HG03521 (cell line): ENCODE results near the gene CLCN7.

Experiments used
- ATAC-seq: cut with Tn5 transposase; IDR thresholded peaks from one replicate; pipeline ENCODE4 v1.9.1; 2021; ENCODE audit warnings: mild to moderate bottlenecking, moderate library complexity; ENCODE audit not compliant: unreplicated experiment

The CLCN7 gene

GRCh38 chr16:1503110-1503955, 28.5 kb upstream of the CLCN7 start:
- ATAC-seq = no peak

DNA sequence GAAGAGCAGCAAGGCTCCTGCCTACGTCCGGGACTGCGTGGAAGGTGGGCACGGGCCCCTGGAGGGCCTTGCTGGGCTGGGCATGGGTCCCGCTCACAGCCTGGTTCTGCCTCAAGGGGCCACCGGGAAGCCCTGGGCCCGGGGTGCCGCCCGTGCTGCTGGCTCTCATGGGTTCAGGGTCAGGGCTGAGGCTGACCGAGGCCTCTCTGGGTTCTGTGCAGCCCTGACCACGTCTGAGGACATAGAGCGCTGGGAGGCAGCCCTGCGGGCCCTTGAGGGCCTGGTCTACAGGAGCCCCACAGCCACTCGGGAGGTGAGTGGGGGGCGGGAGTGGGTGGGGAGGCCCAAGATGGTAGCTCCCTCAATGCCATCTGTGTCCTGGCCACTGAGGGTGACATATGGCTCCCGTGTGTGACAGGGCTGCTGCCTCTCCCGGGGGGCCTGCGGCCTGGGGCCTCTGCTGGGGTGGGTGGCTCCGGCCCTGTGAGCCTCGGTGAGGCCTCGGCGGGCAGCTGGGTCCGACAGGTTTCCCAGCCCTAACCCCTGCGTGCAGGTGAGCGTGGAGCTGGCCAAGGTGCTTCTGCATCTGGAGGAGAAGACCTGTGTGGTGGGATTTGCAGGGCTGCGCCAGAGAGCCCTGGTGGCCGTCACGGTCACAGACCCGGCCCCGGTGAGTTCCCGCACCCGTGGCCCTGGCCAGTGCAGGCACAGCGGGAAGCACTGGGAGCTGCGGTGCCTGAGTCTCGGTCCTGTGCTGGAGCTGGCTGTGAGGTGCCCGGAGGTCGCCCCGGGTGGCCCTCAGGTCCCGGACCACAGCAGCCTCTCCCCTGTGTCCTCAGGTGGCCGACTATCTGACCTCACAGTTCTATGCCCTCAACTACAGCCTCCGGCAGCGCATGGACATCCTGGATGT, 27.5 kb upstream of the CLCN7 start:
- no peak for ATAC-seq

GRCh38 chr16:1501630-1502029, 26.8 kb upstream of the CLCN7 start:
- ATAC-seq = no peak

GRCh38 chr16:1500465-1501150, 25.8 kb upstream of the CLCN7 start:
- no peak for ATAC-seq

GRCh38 chr16:1499756-1500464, 25.1 kb upstream of the CLCN7 start:
- ATAC-seq = no peak

DNA sequence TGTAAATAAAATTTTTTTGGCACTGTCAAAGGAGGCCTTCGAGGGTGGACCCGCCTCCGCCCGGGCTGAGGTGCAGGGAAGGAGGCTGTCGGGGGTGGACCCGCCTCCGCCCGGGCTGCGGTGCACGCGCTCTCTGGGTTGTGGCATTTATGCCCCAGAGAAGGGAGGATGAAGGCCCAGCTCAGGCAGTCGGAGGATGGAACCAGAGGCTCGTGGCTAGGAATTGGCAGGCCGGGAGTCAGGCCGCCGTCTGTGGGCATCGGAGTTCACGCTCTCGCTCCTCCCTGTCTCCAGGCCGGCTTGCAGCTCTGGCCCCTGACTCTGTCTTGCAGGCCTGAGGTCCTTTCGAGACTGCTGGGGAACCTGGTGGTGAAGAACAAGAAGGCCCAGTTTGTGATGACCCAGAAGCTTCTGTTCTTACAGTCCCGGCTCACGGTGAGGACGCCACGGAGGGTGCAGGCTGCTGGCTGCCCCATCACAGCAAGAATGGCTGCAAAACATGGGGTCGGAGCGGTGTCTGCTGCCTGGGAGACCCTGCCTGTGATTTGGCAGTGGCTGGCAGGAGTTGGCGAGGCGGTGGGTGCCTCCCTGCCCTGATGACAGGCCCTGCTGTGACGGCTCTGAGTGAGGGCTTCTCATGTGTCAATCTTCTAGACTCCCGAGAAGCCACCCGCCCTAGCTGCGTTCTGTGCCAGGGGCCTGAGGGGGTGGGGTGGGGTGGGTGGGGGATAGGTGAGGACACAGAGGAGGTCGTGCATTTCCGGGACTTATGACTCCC, 24.3 kb upstream of the CLCN7 start:
- no peak for ATAC-seq

GRCh38 chr16:1497014-1497598, 22.3 kb upstream of the CLCN7 start:
- ATAC-seq = no peak

DNA sequence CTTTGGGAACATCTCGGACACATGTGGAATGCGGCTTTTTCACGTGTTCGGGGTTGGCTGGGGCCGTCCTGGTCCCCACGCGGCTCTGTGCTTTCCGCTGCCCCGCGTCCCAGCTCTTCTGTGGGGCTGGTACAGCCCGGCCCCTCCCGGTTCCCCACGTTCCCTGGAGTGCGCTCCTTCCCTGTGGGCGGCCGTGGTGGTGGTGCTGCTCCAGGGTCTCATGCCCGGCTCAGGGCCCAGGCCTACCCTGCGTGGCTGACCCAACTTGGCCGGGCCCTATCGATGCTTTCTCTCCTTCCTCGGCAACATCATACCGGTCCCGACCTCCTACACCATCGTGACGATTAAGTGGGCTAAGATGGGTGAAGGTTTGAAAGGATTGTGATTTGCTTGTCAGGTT, 21.6 kb upstream of the CLCN7 start:
- no peak for ATAC-seq

GRCh38 chr16:1495889-1496262, 21.0 kb upstream of the CLCN7 start:
- no peak for ATAC-seq

- no peak for ATAC-seq
These were observed 20.5 kb upstream of the CLCN7 start for GRCh38 chr16:1495211-1495888.

DNA sequence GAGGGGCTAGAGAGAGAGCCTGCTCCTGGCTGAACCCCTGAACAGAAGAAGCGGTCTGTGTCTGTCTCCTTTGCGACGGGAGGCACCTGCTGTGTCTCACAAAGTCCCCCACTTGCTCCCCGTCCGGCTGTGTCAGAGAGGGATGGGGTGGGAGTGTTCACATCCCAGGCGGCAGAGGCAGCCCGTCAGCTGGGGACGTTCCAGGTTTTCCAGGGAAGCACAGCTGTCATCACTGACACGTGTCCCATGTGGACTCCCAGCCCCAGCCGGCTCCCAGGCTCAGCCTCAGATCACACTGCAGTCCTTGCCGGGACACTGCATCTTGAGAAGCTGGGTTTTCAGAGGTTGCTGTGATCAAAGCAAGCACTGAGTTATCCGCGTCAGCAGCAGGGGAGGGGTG, 19.9 kb upstream of the CLCN7 start:
- ATAC-seq = no peak

- ATAC-seq = no peak
These were observed 19.4 kb upstream of the CLCN7 start for GRCh38 chr16:1494129-1494640.

DNA sequence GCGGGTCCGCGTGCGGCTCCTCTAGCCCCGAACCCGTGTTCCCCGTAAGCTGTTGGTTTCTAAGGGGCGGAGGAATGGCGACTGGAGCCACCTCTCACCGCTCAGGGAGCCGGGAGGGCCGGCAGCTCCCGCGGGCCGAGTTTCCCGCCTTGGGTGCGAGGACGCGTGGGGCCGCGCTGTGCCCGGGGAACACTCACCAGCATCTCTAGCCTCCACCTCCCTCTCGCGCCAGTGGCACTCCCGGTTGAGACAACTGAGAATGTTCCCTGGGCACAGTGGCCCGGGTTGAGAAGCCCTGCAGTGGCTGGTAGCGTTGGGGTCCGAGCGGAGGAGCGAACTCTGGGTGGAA, 18.9 kb upstream of the CLCN7 start:
- peak; percentile 6 for ATAC-seq

DNA sequence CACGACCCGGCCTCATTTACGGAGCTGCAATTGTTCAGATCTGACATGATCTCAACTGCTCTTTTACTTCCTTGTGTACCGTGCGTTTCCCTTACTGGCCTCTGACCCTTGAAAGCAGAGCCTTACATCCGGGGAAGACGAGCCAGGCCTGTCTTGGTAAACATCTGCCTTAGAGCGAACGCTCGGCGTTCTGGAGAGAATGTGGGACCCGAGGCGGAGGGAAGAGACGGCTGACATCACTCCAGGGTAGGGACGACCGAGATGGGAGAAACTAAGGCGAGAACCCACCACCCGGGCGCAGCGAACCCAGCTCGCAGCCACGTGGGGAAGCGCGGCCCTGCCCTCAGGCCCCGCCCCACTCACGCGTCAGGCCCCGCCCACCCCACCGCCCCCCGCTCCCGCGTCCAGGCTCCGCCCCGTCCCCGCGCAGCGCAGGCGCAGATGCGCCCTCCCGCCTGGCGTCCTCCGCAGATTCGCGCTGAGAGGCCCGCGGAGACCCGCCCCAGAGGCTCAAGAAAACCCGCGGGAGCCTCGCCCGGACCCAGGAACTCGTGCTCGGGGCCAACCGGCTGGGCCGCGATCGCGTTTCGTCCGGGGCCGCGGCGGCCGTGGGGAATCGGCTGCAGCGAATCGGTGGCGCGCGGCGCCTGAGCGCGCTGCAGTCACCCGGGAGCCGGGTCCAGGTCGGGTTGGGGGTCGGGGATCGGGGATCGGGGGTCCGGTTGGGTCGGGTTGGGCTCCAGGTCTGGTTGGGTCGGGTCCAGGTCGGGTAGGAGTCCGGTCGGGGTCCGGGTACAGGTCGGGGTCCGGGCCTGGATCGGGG, 18.3 kb upstream of the CLCN7 start, which contains the start of gene TELO2:
Gene TELO2, plus strand, starts transcription at position 438 of the 823 bp plus-strand sequence. CDS start 922 bp downstream, outside the sequence.
- peak; percentile 65 for ATAC-seq

DNA sequence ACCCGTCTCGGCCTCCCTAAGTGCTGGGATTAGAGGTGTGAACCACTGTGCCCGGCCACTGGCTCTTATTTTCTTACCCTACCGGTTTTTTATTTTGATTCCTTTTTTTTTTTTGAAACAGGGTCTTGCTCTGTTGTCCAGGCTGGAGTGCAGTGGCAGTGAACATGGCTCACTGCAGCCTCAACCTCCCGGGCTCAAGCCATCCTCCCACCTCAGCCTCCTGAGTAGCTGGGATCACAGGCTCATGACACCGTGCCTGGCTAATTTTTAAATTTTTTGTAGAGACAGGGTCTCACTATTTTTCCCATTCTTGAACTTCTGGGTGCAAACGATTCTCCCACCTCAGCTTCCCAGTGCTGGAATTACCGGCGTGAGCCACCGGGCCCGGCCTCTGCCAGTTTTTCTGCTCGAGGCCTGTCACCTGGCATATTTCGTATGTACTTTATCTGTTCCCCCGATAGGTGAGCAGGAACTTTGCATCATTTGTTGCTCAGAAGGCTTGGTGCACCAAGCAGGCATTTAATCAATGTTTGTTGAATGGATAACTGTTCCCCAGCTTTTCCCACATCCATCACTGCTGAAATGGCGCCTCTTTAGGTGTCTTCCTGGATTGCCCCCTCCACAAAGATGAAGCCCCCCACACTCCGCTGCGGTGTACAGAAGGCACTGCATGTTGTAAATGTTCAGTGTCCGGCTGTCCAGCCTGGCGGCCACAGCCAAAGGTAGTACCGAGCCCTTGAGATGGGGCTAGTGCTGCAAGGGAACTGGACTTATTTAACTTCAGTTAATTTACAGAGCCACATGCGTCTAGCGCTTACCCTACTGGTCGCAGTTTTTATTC, 17.5 kb upstream of the CLCN7 start:
- no peak for ATAC-seq

DNA sequence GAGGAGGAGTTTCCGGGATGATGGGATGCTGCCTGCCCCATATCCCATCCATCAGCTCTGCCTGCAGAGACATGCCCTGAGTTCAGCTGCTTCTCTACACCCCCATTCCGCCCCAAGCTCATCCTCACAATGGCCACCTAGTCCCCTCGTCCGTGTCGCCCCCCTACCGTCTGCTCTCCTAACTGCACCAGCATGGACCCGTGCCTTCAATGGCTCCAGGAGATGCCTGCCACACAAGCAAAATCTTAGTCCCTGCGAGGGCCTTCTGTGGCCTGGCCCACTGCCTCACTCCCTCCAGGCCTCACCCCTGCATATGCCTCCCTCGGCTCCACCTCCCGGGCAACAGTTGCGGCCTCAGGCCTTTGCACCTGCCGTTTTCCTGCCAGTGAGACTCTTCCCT, 16.5 kb upstream of the CLCN7 start:
- ATAC-seq = no peak

DNA sequence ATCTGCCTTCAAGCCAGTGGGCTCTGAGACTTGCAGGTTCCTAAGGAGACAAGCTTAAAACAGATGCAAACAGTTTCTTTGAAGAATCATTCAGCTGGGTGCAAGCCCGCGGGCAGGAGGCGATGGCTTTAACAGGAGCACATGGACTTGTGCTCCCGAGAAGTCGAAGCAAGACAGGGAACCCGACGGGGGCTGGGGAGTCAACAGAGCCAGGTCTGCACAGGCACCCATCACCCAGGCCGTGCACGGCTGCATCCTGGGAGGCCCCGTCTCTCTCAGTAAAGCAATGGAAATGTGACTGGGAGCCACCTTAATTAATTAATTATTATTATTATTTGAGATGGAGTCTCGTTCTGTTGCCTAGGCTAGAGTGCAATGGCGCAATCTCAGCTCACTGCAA, 14.2 kb upstream of the CLCN7 start:
- no peak for ATAC-seq
